Prostate gland (tissue), 2 donors: ENCODE measurements around the gene C1GALT1C1. TPM values are rescaled to one million over a fixed set of nuclear protein-coding genes. Genes with fewer than 3 reads are reported as not detected.
"Not testable (repeated sequence)": the region's sequence is repeated elsewhere in the genome, so short reads cannot be mapped to it uniquely, and the experiment has no call there.

Experiments used
- DNase-seq: peaks from one replicate; pipeline ENCODE4 v3.0.0-alpha.2; 2019; ENCODE audit warnings: low spot score
- H3K27ac ChIP-seq, 2 donors: fragments of 200-600 bp; sonication (generic); 2 replicates each; pipeline ENCODE4 v1.5.1; 2017 to 2019
- H3K27me3 ChIP-seq: fragments of 200-600 bp; sonication (generic); replicated peaks from 2 replicates; pipeline ENCODE4 v1.5.1; 2019; ENCODE audit not compliant: insufficient read depth
- H3K36me3 ChIP-seq, 2 donors: fragments of 200-600 bp; sonication (generic); 1 replicate in 1 of 2; 2 replicates in 1 of 2; pipeline versions ENCODE4 v1.5.1 to v1.8.1; 2017 to 2019
- H3K4me1 ChIP-seq: fragments of 200-600 bp; sonication (generic); replicated peaks from 2 replicates; pipeline ENCODE4 v1.5.1; 2019
- H3K4me3 ChIP-seq, 2 donors: fragments of 200-600 bp; sonication (generic); 2 replicates each; pipeline ENCODE4 v1.5.1; 2017 to 2019
- H3K9me3 ChIP-seq: fragments of 200-600 bp; sonication (generic); 2 replicates; pipeline ENCODE4 v1.5.1; 2017
- CTCF ChIP-seq, 4 experiments: fragments of 200-600 bp in 2 of 4; fragments of 450-650 bp in 2 of 4; sonication (generic) in 2 of 4; IDR thresholded peaks; 1 replicate in 3 of 4; 2 replicates in 1 of 4; pipeline ENCODE4 v1.5.1; 2016 to 2019; ENCODE audit warnings: antibody characterized with exemption in 4 of 4, mild to moderate bottlenecking in 2 of 4, moderate library complexity in 2 of 4
- POLR2A ChIP-seq: fragments of 450-650 bp; IDR thresholded peaks from one replicate; pipeline ENCODE4 v1.6.1; 2016; ENCODE audit warnings: antibody characterized with exemption, mild to moderate bottlenecking
- POLR2AphosphoS5 ChIP-seq: sonication (generic); formaldehyde crosslinking; IDR thresholded peaks from one replicate; pipeline ENCODE4 v1.6.1; 2017; ENCODE audit warnings: antibody characterized with exemption
- WGBS: methylation state at CpG from one replicate; pipeline ENCODE4 v1.1.5; 2018; 5-methylcytosine and 5-hydroxymethylcytosine counted together
- intact Hi-C: fragments of 100-400 bp; cut with DNase I; formaldehyde crosslinking; loops from one replicate; pipeline ENCODE4 v1.14.2; 2022
- total RNA-seq, 2 donors: library from RNA; depleted of rRNA; stranded (reverse); fragments of >200 nt; gene quantifications; one replicate each; pipeline ENCODE4 v1.1.0, GENCODE V29; 2016

Gene C1GALT1C1
- total RNA-seq, 2 donors from 2014 or later = 24.4 to 33.7 TPM

GRCh38 chrX:120660637-120661036 is 30.8 kb upstream of the C1GALT1C1 start:
- 35% methylated on average over 6 of the region's 6 CpGs for WGBS
- Histone ChIP-seq H3K27me3 (no peaks in the 10 kb centered on the region), H3K36me3 (no peaks in the 10 kb centered on the region), H3K9me3 (no peaks in the 10 kb centered on the region), H3K27ac (no peak overlapping the region), H3K4me1 (no peaks in the 10 kb centered on the region), H3K4me3 (no peak overlapping the region)
- TF ChIP-seq POLR2AphosphoS5 (no peak), POLR2A (no peak), CTCF (IDR thresholded peaks at IDR 0.05) (no peak)
- DNase-seq = no peak
- intact Hi-C loops = no loop called here

DNA sequence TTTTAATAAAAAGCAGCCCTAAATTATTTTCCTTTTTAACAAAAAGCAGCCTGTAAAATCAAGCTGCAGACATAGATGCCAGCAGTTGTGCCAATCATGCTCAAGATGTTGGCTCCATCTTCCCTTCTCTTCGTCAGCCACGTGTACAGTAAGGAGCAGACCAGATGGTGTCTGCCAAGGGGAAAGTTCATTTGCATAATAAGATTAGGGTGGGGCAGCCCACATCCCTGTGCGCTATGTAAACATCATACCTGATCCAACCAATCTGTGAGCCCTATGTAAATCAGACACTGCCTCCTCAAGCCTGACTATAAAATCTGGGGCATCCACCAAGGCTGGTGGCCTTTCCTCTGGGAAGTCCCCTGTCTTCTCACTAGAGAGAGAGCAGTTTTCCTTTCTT is 23.1 kb upstream of the C1GALT1C1 start:
- no peak overlapping the region for H3K4me3 ChIP-seq
- 57% methylated on average over 3 of the region's 3 CpGs for WGBS
- no peaks in the 10 kb centered on the region for H3K9me3 ChIP-seq
- H3K4me1 ChIP-seq = no peaks in the 10 kb centered on the region
- H3K36me3 ChIP-seq = no peaks in the 10 kb centered on the region
- no peak for TF ChIP-seq POLR2A
- no peak for TF ChIP-seq POLR2AphosphoS5
- no peak for TF ChIP-seq CTCF (IDR thresholded peaks at IDR 0.05)
- DNase-seq = no peak
- intact Hi-C loops = no loop called here
- H3K27ac ChIP-seq = no peak overlapping the region
- H3K27me3 ChIP-seq = no peaks in the 10 kb centered on the region

GRCh38 chrX:120652256-120652655 is 22.4 kb upstream of the C1GALT1C1 start:
- H3K27ac ChIP-seq, intact Hi-C loops, H3K36me3 ChIP-seq, H3K9me3 ChIP-seq, H3K27me3 ChIP-seq, DNase-seq, H3K4me3 ChIP-seq, H3K4me1 ChIP-seq: not testable (repeated sequence)
- WGBS = 100% methylated on average over 1 of the region's 1 CpG

GRCh38 chrX:120647127-120647526 is 17.3 kb upstream of the C1GALT1C1 start:
- 73% methylated on average over 4 of the region's 4 CpGs for WGBS
- no peak for TF ChIP-seq CTCF (IDR thresholded peaks at IDR 0.05)
- TF ChIP-seq POLR2AphosphoS5 = no peak
- TF ChIP-seq POLR2A = no peak
- no peak overlapping the region for H3K27ac ChIP-seq

GRCh38 chrX:120642871-120643270 is 13.0 kb upstream of the C1GALT1C1 start:
- H3K27ac ChIP-seq = no peak overlapping the region
- DNase-seq = no peak
- no peaks in the 10 kb centered on the region for H3K9me3 ChIP-seq
- no peaks in the 10 kb centered on the region for H3K4me1 ChIP-seq
- intact Hi-C loops = no loop called here
- no peak overlapping the region for H3K4me3 ChIP-seq
- H3K36me3 ChIP-seq = no peaks in the 10 kb centered on the region
- no peaks in the 10 kb centered on the region for H3K27me3 ChIP-seq
- WGBS = 58% methylated on average over 2 of the region's 2 CpGs
- TF ChIP-seq CTCF (IDR thresholded peaks at IDR 0.05) (no peak), POLR2AphosphoS5 (no peak), POLR2A (no peak)

More at GRCh38 chrX:120647127-120647526, 17.3 kb upstream of the C1GALT1C1 start:
- intact Hi-C loops = no loop called here
- Histone ChIP-seq H3K4me3 (no peak overlapping the region), H3K27me3 (no peaks in the 10 kb centered on the region), H3K36me3 (no peaks in the 10 kb centered on the region), H3K9me3 (no peaks in the 10 kb centered on the region), H3K4me1 (no peaks in the 10 kb centered on the region)
- DNase-seq = no peak
